ENCODE results near the gene PKN2.
"Not testable (repeated sequence)": the region's sequence is repeated elsewhere in the genome, so short reads cannot be mapped to it uniquely, and the experiment has no call there.

Gene PKN2

GRCh38 chr1:88802404-88802803 lies 118.3 kb downstream of the PKN2 start:
- H3K4me1 ChIP-seq, result peaks cover 0 to 37% (median 15%) of the 10 kb centered on the region in 10 experiments; a peak in 17 of 20 replicates
- H4K20me1 ChIP-seq, result no peaks in the 10 kb centered on the region
- H3K9ac ChIP-seq, result peak overlapping the region in 8 of 11 experiments; percentile 30 to 63 (median 54); a peak in 13 of 22 replicates
- peak overlapping the region in 10 of 11 experiments; percentile 5 to 36 (median 22); a peak in 12 of 22 replicates for H3K4me2 ChIP-seq
- TF ChIP-seq Cebpa-rat (IDR thresholded peaks at IDR 0.05), result no peak
- H3K9me3 ChIP-seq (replicated peaks in 1 of 11), result peaks cover 20 to 34% (median 31%) of the 10 kb centered on the region in 11 experiments
- 0 out of 20 replicates have a peak overlapping the region, but pooled peaks of 1 of the 10 experiments have one; percentile 6 for H3K4me3 ChIP-seq
- peaks cover 73 to 100% (median 92%) of the 10 kb centered on the region in 11 experiments for H3K36me3 ChIP-seq
- peak overlapping the region; percentile 70 to 83 (median 80) for H3K27ac ChIP-seq
- no peaks in the 10 kb centered on the region for H3K27me3 ChIP-seq

- Histone ChIP-seq H3K27ac (peak overlapping the region; percentile 70 to 83 (median 80); a peak in 18 of 22 replicates), H3K9me3 (replicated peaks in 1 of 11) (peaks cover 20 to 34% (median 31%) of the 10 kb centered on the region in 11 experiments), H3K9ac (no peak overlapping the region), H3K36me3 (peaks cover 70 to 100% (median 92%) of the 10 kb centered on the region in 11 experiments), H3K4me2 (0 out of 22 replicates have a peak overlapping the region, but pooled peaks of 1 of the 11 experiments have one; percentile 35), H3K4me1 (peaks cover 0 to 37% (median 15%) of the 10 kb centered on the region in 10 experiments; a peak in 17 of 20 replicates), H3K27me3 (no peaks in the 10 kb centered on the region), H4K20me1 (no peaks in the 10 kb centered on the region), H3K4me3 (no peak overlapping the region)
- TF ChIP-seq Cebpa-rat (IDR thresholded peaks at IDR 0.05), result no peak
These were observed 118.9 kb downstream of the PKN2 start for GRCh38 chr1:88802950-88803349.

- Histone ChIP-seq H3K27ac (peak overlapping the region in 1 of 11 experiments; percentile 81; a peak in 1 of 22 replicates), H3K4me1 (peaks cover 0 to 34% (median 15%) of the 10 kb centered on the region in 10 experiments; a peak in 17 of 20 replicates), H3K4me2 (no peak overlapping the region), H3K9ac (no peak overlapping the region), H3K36me3 (peaks cover 74 to 100% (median 93%) of the 10 kb centered on the region in 11 experiments), H4K20me1 (no peaks in the 10 kb centered on the region), H3K4me3 (no peak overlapping the region), H3K27me3 (no peaks in the 10 kb centered on the region), H3K9me3 (replicated peaks in 1 of 11) (peaks cover 20 to 34% (median 31%) of the 10 kb centered on the region in 11 experiments)
- TF ChIP-seq Cebpa-rat (IDR thresholded peaks at IDR 0.05), result no peak
These were observed 119.4 kb downstream of the PKN2 start for GRCh38 chr1:88803444-88803843.

GRCh38 chr1:88812366-88812765 lies 128.3 kb downstream of the PKN2 start:
- Histone ChIP-seq H3K9ac (no peak overlapping the region), H3K27ac (no peak overlapping the region), H3K4me1 (0 out of 20 replicates have a peak, but pooled peaks cover 0 to 7% (median 0%) of the 10 kb centered on the region in 10 experiments), H3K27me3 (no peaks in the 10 kb centered on the region), H3K4me2 (no peak overlapping the region), H3K4me3 (no peak overlapping the region), H4K20me1 (0 out of 22 replicates have a peak, but pooled peaks cover 0 to 3% (median 0%) of the 10 kb centered on the region in 11 experiments), H3K36me3 (peaks cover 79 to 97% (median 89%) of the 10 kb centered on the region in 11 experiments), H3K9me3 (replicated peaks in 1 of 11) (peaks cover 0 to 6% (median 0%) of the 10 kb centered on the region in 11 experiments; a peak in 2 of 22 replicates)
- no peak for TF ChIP-seq Cebpa-rat (IDR thresholded peaks at IDR 0.05)

- no peak overlapping the region for H3K4me3 ChIP-seq
- H3K27me3 ChIP-seq, result no peaks in the 10 kb centered on the region
- no peak overlapping the region for H3K4me2 ChIP-seq
- no peak for TF ChIP-seq Cebpa-rat (IDR thresholded peaks at IDR 0.05)
- peaks cover 84 to 97% (median 89%) of the 10 kb centered on the region in 11 experiments for H3K36me3 ChIP-seq
- H3K9me3 ChIP-seq (replicated peaks in 1 of 11), result peaks cover 0 to 12% (median 3%) of the 10 kb centered on the region in 11 experiments; a peak in 5 of 22 replicates
- H3K9ac ChIP-seq, result no peak overlapping the region
- H4K20me1 ChIP-seq, result 0 out of 22 replicates have a peak, but pooled peaks cover 0 to 3% (median 0%) of the 10 kb centered on the region in 11 experiments
- 0 out of 20 replicates have a peak, but pooled peaks cover 0 to 7% (median 0%) of the 10 kb centered on the region in 10 experiments for H3K4me1 ChIP-seq
- no peak overlapping the region for H3K27ac ChIP-seq
These were observed 129.4 kb downstream of the PKN2 start for GRCh38 chr1:88813471-88813870.

GRCh38 chr1:88819642-88820041 lies 135.6 kb downstream of the PKN2 start:
- not testable (repeated sequence) for H3K9ac ChIP-seq, H3K4me2 ChIP-seq, H3K27me3 ChIP-seq, H3K4me1 ChIP-seq, H3K4me3 ChIP-seq, H3K27ac ChIP-seq, H4K20me1 ChIP-seq
- peaks cover 70 to 94% (median 76%) of the 10 kb centered on the region in 11 experiments for H3K36me3 ChIP-seq
- H3K9me3 ChIP-seq (replicated peaks in 1 of 11), result peaks cover 0 to 18% (median 7%) of the 10 kb centered on the region in 11 experiments; a peak in 6 of 22 replicates

- H3K27me3 ChIP-seq, result no peaks in the 10 kb centered on the region
- no peaks in the 10 kb centered on the region for H3K9me3 ChIP-seq (replicated peaks in 1 of 11)
- no peak for TF ChIP-seq Cebpa-rat (IDR thresholded peaks at IDR 0.05)
- peaks cover 66 to 94% (median 79%) of the 10 kb centered on the region in 11 experiments for H3K36me3 ChIP-seq
- H3K9ac ChIP-seq, result no peak overlapping the region
- H3K4me3 ChIP-seq, result no peak overlapping the region
- H3K27ac ChIP-seq, result no peak overlapping the region
- peaks cover 0 to 4% (median 0%) of the 10 kb centered on the region in 11 experiments; a peak in 1 of 22 replicates for H4K20me1 ChIP-seq
- no peak overlapping the region for H3K4me2 ChIP-seq
- H3K4me1 ChIP-seq, result no peaks in the 10 kb centered on the region
These were observed 141.6 kb downstream of the PKN2 start for GRCh38 chr1:88825721-88826120.

GRCh38 chr1:88847643-88848042 lies 163.6 kb downstream of the PKN2 start:
- Histone ChIP-seq H3K27ac (no peak overlapping the region), H3K4me1 (no peaks in the 10 kb centered on the region), H3K9ac (no peak overlapping the region), H3K27me3 (no peaks in the 10 kb centered on the region), H3K36me3 (peaks cover 27 to 37% (median 33%) of the 10 kb centered on the region in 11 experiments), H3K4me2 (no peak overlapping the region), H3K9me3 (replicated peaks in 1 of 11) (no peaks in the 10 kb centered on the region), H4K20me1 (peaks cover 0 to 12% (median 3%) of the 10 kb centered on the region in 11 experiments; a peak in 6 of 22 replicates), H3K4me3 (no peak overlapping the region)
- no peak for TF ChIP-seq Cebpa-rat (IDR thresholded peaks at IDR 0.05)

GRCh38 chr1:88851303-88852063 lies 167.4 kb downstream of the PKN2 start:
- Histone ChIP-seq H3K27me3 (no peaks in the 10 kb centered on the region), H3K27ac (no peak overlapping the region), H3K4me2 (no peak overlapping the region), H3K9me3 (replicated peaks in 1 of 11) (no peaks in the 10 kb centered on the region), H4K20me1 (peaks cover 0 to 42% (median 23%) of the 10 kb centered on the region in 11 experiments; a peak in 15 of 22 replicates), H3K36me3 (peaks cover 63 to 73% (median 70%) of the 10 kb centered on the region in 11 experiments), H3K4me3 (no peak overlapping the region), H3K9ac (no peak overlapping the region), H3K4me1 (0 out of 20 replicates have a peak, but pooled peaks cover 0 to 3% (median 0%) of the 10 kb centered on the region in 10 experiments)
- TF ChIP-seq Cebpa-rat (IDR thresholded peaks at IDR 0.05), result no peak
